GM12878 (cell line): ENCODE measurements around the gene IGF2R. TPM values are rescaled to one million over a fixed set of nuclear protein-coding genes. Genes with fewer than 3 reads are reported as not detected.

Experiments
- ATAC-seq: fragments of 200-7000 bp; cut with Tn5 transposase; 3 replicates; pipeline ENCODE4 v1.9.1; 2020; ENCODE audit warnings: mild to moderate bottlenecking, moderate library complexity
- BruUV-seq: library from RNA; stranded (reverse); fragments of 400-500 nt; replicated peaks from 2 replicates; lab custom pipeline; 2021; lab: Mats Ljungman, UMichigan
- CTCF ChIA-PET: fragments of 300-600 bp; sonication (Branson Sonifier 250); formaldehyde crosslinking; extraction: SDS; loops from one replicate; lab custom pipeline; 2021; ENCODE audit warnings: inconsistent platforms; lab: Yijun Ruan, JAX
- POLR2A ChIA-PET: fragments of 350-600 bp; formaldehyde crosslinking; extraction: SDS; loops from one replicate; lab custom pipeline; 2021; ENCODE audit warnings: inconsistent platforms; lab: Charles Lee
- RAD21 ChIA-PET: fragments of 300-600 bp; sonication (Branson Sonifier 250); formaldehyde crosslinking; loops from one replicate; lab custom pipeline; 2023; ENCODE audit warnings: antibody characterized with exemption; ENCODE audit not compliant: unreplicated experiment; lab: Charles Lee
- SMC1A ChIA-PET: fragments of 300-600 bp; sonication (Branson Sonifier 250); formaldehyde crosslinking; loops from one replicate; lab custom pipeline; 2023; ENCODE audit not compliant: unreplicated experiment, uncharacterized antibody; lab: Charles Lee
- DNase-seq: peaks from one replicate; pipeline ENCODE4 v3.0.0-alpha.2; 2011; ENCODE audit warnings: low read depth, low spot score
- FAIRE-seq: peaks from 3 replicates; lab custom pipeline; 2011; peaks lifted over from hg19 to GRCh38; lab: Jason Lieb, UNC
- H2AFZ ChIP-seq: 2 replicates; pipeline ENCODE4 v1.6.0; 2011; ENCODE audit warnings: low read depth, low read length, control low read depth; ENCODE audit not compliant: control insufficient read depth
- H3K27ac ChIP-seq: 2 replicates; pipeline ENCODE4 v1.5.1; 2011; ENCODE audit warnings: control low read depth; ENCODE audit not compliant: control insufficient read depth, insufficient read depth
- H3K27me3 ChIP-seq, 2 experiments: replicated peaks in 1 of 2; 2 replicates each; pipeline versions ENCODE4 v1.6.0 to v1.6.1; 2011; ENCODE audit warnings: low read length in 1 of 2; ENCODE audit not compliant: control insufficient read depth in 2 of 2, insufficient read depth in 2 of 2
- H3K36me3 ChIP-seq, 2 experiments: 2 replicates each; pipeline ENCODE4 v1.5.1; 2011; ENCODE audit warnings: low read length in 1 of 2; ENCODE audit not compliant: control insufficient read depth in 2 of 2, insufficient read depth in 2 of 2
- H3K4me1 ChIP-seq: 2 replicates; pipeline ENCODE4 v1.6.1; 2011; ENCODE audit warnings: mild to moderate bottlenecking, low read length, moderate library complexity, mixed read lengths; ENCODE audit not compliant: control insufficient read depth, insufficient read depth
- H3K4me2 ChIP-seq: 2 replicates; pipeline ENCODE4 v1.6.0; 2011; ENCODE audit warnings: control low read depth; ENCODE audit not compliant: control insufficient read depth, insufficient read depth
- H3K4me3 ChIP-seq: fragments of 200-600 bp; sonication (generic); 2 replicates; pipeline ENCODE4 v1.5.1; 2016
- H3K79me2 ChIP-seq: 2 replicates; pipeline ENCODE4 v1.6.0; 2011; ENCODE audit warnings: low read length; ENCODE audit not compliant: control insufficient read depth, insufficient read depth
- H3K9ac ChIP-seq: 2 replicates; pipeline ENCODE4 v1.8.0; 2011; ENCODE audit warnings: low read length, control low read depth, mixed read lengths; ENCODE audit not compliant: control insufficient read depth, insufficient read depth
- H3K9me3 ChIP-seq: replicated peaks from 3 replicates; pipeline ENCODE4 v1.5.1; 2011; ENCODE audit warnings: mild to moderate bottlenecking, low read length; ENCODE audit not compliant: control insufficient read depth, insufficient read depth
- H4K20me1 ChIP-seq: 2 replicates; pipeline ENCODE4 v1.6.0; 2011; ENCODE audit not compliant: control insufficient read depth, insufficient read depth
- CHD1 ChIP-seq: IDR thresholded peaks from 2 replicates; pipeline ENCODE4 v1.6.1; 2012; ENCODE audit warnings: low read depth, low read length, improper control_type of control experiment
- WGBS: methylation state at CpG from one replicate; pipeline ENCODE4 v1.1.6; 2016; ENCODE audit warnings: low lambda C conversion rate; ENCODE audit not compliant: insufficient replicate concordance, insufficient coverage; ENCODE audit errors: missing lambda C conversion rate; 5-methylcytosine and 5-hydroxymethylcytosine counted together
- in situ Hi-C: fragments of 300-500 bp; cut with MboI; formaldehyde crosslinking; loops from 9 replicates; pipeline ENCODE4 v1.14.3; 2018; ENCODE audit warnings: mixed read lengths
- intact Hi-C: fragments of 100-400 bp; cut with micrococcal nuclease; formaldehyde crosslinking; loops from one replicate; pipeline ENCODE4 v1.14.2; 2022; ENCODE audit not compliant: unreplicated experiment
- polyA plus RNA-seq, 11 experiments: library from polyadenylated mRNA; depleted of rRNA in 4 of 11; unstranded in 6 of 11; stranded (reverse) in 5 of 11; fragments of >200 nt; fragmentation: Nextera tagmentation in 4 of 11; fragmentation: Illumina TruSeq in 1 of 11; extraction: Ambion mirVana in 4 of 11; extraction: Trizol in 1 of 11; gene quantifications; 1 replicate in 1 of 11; 2 replicates in 10 of 11; pipeline versions ENCODE4 v1.2.1 to v1.2.3, GENCODE V29; 2011 to 2016; ENCODE audit warnings: inconsistent platforms in 2 of 11, missing spikeins in 2 of 11, low read depth in 1 of 11
- total RNA-seq, 4 experiments: library from RNA; depleted of rRNA in 3 of 4; stranded (reverse); fragments of >200 nt in 3 of 4; fragmentation: Illumina TruSeq in 1 of 4; extraction: Trizol in 1 of 4; gene quantifications; 2 replicates each; pipeline versions ENCODE4 v1.2.1 to v1.2.3, GENCODE V29; 2013 to 2021
- TF ChIP-seq, protein P1 (sequence below): IDR thresholded peaks from 2 replicates; pipeline ENCODE4 v1.6.1; 2011; ENCODE audit warnings: borderline replicate concordance, low read depth, mild to moderate bottlenecking, moderate library complexity, low read length; ENCODE audit not compliant: insufficient read depth, poor library complexity, severe bottlenecking
- TF ChIP-seq, protein P2 (sequence below): fragments of 450-650 bp; IDR thresholded peaks from 2 replicates; pipeline ENCODE4 v1.6.1; 2017; ENCODE audit warnings: borderline replicate concordance

Gene IGF2R
- total and polyA plus RNA-seq, 10 of the 15 experiments (the other 5 are each of a cell fraction or from before 2014, with no cell fraction given), result 1.00 to 40.1 (median 16.8) TPM

DNA sequence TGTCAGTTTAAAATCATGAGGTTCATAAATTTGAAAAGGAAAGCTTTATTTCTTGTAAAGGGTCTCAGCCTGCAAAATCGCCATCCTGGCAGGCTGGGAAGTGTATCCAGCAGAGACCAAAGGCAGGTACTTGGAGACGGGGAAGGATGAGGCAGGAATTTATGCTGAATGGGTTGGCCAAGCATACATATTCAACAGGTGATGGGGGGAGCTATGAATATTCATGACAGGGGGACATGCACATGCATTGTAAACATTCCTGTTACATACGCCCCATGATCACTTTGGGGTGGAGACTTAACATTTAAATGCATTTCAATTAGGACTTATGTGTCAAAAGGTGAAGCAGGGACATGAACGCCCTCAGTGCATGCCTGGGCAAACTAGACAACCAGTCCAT lies 142.9 kb downstream of the IGF2R start:
- Histone ChIP-seq H3K9me3 (no peaks in the 10 kb centered on the region; the same call in 2 of the 3 replicates), H3K9ac (no peak overlapping the region), H3K79me2 (no peaks in the 10 kb centered on the region), H3K27ac (no peak overlapping the region), H2AFZ (no peak overlapping the region), H3K4me2 (no peak overlapping the region), H3K36me3 (no peaks in the 10 kb centered on the region; a peak in 2 of 4 replicates), H3K27me3 (no peaks in the 10 kb centered on the region), H4K20me1 (no peaks in the 10 kb centered on the region), H3K4me3 (no peak overlapping the region), H3K4me1 (no peaks in the 10 kb centered on the region)
- ChIA-PET SMC1A (no interaction called here), RAD21 (no interaction called here), POLR2A (no interaction called here), CTCF (interaction anchor here (0.6 to 0.9 kb wide), 2 partner anchors 9 to 287 kb away, joined by 3 read pairs; no protein-coding TSS in a partner anchor)
- WGBS, result 69% methylated on average over 4 of the region's 4 CpGs
- in situ Hi-C loops (no loop called here), intact Hi-C loops (no loop called here)
- FAIRE-seq (no peak), ATAC-seq (no peak), DNase-seq (no peak)
- no peak for TF ChIP-seq CHD1
- TF ChIP-seq, protein P1, sequence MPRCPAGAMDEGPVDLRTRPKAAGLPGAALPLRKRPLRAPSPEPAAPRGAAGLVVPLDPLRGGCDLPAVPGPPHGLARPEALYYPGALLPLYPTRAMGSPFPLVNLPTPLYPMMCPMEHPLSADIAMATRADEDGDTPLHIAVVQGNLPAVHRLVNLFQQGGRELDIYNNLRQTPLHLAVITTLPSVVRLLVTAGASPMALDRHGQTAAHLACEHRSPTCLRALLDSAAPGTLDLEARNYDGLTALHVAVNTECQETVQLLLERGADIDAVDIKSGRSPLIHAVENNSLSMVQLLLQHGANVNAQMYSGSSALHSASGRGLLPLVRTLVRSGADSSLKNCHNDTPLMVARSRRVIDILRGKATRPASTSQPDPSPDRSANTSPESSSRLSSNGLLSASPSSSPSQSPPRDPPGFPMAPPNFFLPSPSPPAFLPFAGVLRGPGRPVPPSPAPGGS, result no peak
- TF ChIP-seq, protein P2, sequence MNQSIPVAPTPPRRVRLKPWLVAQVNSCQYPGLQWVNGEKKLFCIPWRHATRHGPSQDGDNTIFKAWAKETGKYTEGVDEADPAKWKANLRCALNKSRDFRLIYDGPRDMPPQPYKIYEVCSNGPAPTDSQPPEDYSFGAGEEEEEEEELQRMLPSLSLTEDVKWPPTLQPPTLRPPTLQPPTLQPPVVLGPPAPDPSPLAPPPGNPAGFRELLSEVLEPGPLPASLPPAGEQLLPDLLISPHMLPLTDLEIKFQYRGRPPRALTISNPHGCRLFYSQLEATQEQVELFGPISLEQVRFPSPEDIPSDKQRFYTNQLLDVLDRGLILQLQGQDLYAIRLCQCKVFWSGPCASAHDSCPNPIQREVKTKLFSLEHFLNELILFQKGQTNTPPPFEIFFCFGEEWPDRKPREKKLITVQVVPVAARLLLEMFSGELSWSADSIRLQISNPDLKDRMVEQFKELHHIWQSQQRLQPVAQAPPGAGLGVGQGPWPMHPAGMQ, result no peak
- no TSS peak for BruUV-seq
